GM21423 (cell line): Measurements from ENCODE around the gene TLDC2.
"Not testable (repeated sequence)": the region's sequence is repeated elsewhere in the genome, so short reads cannot be mapped to it uniquely, and the experiment has no call there.

Source experiments
- ATAC-seq: cut with Tn5 transposase; IDR thresholded peaks from one replicate; pipeline ENCODE4 v1.9.1; 2021; ENCODE audit warnings: mild to moderate bottlenecking, moderate library complexity; ENCODE audit not compliant: unreplicated experiment

Gene TLDC2

GRCh38 chr20:36905566-36905965 lies 29.6 kb downstream of the TLDC2 start:
- ATAC-seq = not testable (repeated sequence)

- ATAC-seq = not testable (repeated sequence)
Observed at GRCh38 chr20:36906086-36906485, 30.1 kb downstream of the TLDC2 start.

- ATAC-seq = no peak
Observed at GRCh38 chr20:36908603-36909002, 32.7 kb downstream of the TLDC2 start.

GRCh38 chr20:36916199-36916598 lies 40.3 kb downstream of the TLDC2 start:
- no peak for ATAC-seq

- no peak for ATAC-seq
Observed at GRCh38 chr20:36917240-36917639, 41.3 kb downstream of the TLDC2 start.

GRCh38 chr20:36917943-36918342 lies 42.0 kb downstream of the TLDC2 start:
- no peak for ATAC-seq

- ATAC-seq = no peak
Observed at GRCh38 chr20:36919715-36920333, 43.9 kb downstream of the TLDC2 start.

- ATAC-seq = no peak
Observed at GRCh38 chr20:36920334-36920730, 44.4 kb downstream of the TLDC2 start.

- no peak for ATAC-seq
Observed at GRCh38 chr20:36924167-36925045, 48.5 kb downstream of the TLDC2 start.

GRCh38 chr20:36925234-36925633 lies 49.3 kb downstream of the TLDC2 start:
- no peak for ATAC-seq

- no peak for ATAC-seq
Observed at GRCh38 chr20:36926653-36927200, 50.8 kb downstream of the TLDC2 start.

- no peak for ATAC-seq
Observed at GRCh38 chr20:36927704-36928103, 51.8 kb downstream of the TLDC2 start.

- ATAC-seq = no peak
Observed at GRCh38 chr20:36929290-36929689, 53.4 kb downstream of the TLDC2 start.

- no peak for ATAC-seq
Observed at GRCh38 chr20:36929691-36930090, 53.8 kb downstream of the TLDC2 start.

GRCh38 chr20:36932067-36932466 lies 56.1 kb downstream of the TLDC2 start:
- ATAC-seq = not testable (repeated sequence)

- no peak for ATAC-seq
Observed at GRCh38 chr20:36932476-36933426, 56.8 kb downstream of the TLDC2 start.

- not testable (repeated sequence) for ATAC-seq
Observed at GRCh38 chr20:36933571-36933970, 57.6 kb downstream of the TLDC2 start.

- no peak for ATAC-seq
Observed at GRCh38 chr20:36936341-36936740, 60.4 kb downstream of the TLDC2 start.

GRCh38 chr20:36936761-36937401 lies 60.9 kb downstream of the TLDC2 start:
- not testable (repeated sequence) for ATAC-seq

GRCh38 chr20:36937402-36937770 lies 61.4 kb downstream of the TLDC2 start:
- no peak for ATAC-seq
